ENCODE measurements around the gene NCKAP1.

DNA sequence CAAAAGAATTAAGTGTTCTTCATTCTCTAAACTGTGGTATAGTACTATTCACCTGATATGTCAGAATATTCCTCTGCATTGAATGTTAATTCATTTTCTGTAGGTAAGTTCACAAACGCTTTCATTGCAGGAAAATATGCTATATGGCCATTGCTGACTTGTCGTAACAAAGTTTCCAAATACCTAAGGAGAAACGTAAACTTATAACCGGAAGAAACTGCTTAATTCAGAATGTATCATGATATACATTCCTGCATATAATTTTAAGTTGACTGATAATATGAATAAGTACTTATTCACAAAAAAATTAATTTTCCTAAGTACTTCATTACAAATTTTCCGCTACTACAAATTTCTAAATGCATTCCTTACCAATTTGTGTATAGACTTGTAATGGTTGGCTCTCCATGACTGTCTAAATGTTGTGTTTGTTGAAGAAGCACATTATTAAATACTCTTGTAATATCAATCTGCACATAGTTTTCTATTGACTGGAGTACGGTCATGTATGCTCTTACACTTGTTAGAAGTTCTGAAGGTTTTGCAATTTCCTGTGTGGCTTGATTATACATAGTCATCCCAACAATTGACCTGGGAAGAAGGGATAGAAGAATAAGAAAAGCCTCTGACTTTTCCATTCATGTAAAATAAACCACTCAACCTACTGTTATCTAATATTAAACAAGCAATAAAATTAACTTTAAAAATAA, 85.4 kb downstream of the NCKAP1 start:
- TF ChIP-seq GATA2 (IDR thresholded peaks at IDR 0.05; ENCODE audit: low read depth, low read length) (no peak), GATA3 (IDR thresholded peaks at IDR 0.05; ENCODE audit: low read depth, low read length) (no peak)

Data from SH-SY5Y (cell line).